UCSD-AML1 (cell line): Measurements from ENCODE around the gene MRI1.
A peak's percentile ranks its signal among the peaks of the same experiment; 100 is the strongest.
"Not testable (repeated sequence)": the region's sequence is repeated elsewhere in the genome, so short reads cannot be mapped to it uniquely, and the experiment has no call there.

Experiments
- DNase-seq: peaks from one replicate; lab custom pipeline; 2025; ENCODE audit not compliant: unreplicated experiment; lab: John Stamatoyannopoulos, UW

Gene MRI1

GRCh38 chr19:13758795-13759194, 5.5 kb upstream of the MRI1 start:
- no peak for DNase-seq

GRCh38 chr19:13761423-13761822, 2.9 kb upstream of the MRI1 start:
- DNase-seq, result no peak

- DNase-seq, result no peak
Measured at GRCh38 chr19:13762635-13763235, 1.6 kb upstream of the MRI1 start.

DNA sequence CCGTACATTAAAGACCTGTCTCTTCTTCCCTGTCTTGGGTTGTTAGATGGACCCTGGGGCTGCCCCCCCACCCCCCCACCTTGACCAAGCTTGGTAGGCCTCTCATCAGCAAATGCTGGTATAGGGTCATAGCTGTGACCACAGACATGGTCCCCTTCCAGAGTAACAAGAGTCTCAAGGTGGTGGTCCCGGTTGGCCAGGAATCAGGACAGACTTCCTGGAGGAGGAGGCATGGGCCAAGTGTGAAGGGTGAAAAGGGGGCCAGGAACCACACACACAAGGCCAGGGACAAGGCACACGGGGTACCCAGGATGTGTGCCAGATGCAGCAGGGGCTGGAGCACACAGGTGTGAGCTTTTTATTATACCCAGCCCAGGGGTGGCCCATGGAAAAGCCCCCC, 1.1 kb upstream of the MRI1 start:
- DNase-seq, result no peak

DNA sequence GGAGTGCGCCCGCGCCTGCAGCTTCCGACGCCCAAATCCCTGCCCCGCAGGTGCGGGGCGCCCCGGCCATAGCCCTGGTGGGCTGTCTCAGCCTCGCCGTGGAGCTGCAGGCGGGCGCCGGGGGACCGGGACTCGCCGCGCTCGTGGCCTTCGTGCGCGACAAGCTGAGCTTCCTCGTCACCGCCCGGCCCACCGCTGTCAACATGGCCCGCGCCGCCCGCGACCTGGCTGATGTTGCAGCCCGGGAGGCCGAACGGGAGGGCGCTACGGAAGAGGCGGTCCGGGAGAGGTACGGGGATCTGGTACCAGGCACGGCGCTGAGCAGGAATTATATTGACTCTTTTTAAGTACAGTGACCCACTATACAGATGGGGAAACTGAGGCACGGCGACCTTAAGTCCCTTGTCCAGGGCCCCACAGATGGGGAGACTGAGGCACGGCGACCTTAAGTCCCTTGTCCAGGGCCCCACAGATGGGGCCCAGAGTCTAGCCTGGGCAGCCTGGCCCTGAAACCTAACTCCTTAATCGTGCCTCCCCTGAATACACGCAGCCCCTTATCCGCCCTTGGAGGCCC, 586 bp downstream of the MRI1 start:
- peak; percentile 26 for DNase-seq

DNA sequence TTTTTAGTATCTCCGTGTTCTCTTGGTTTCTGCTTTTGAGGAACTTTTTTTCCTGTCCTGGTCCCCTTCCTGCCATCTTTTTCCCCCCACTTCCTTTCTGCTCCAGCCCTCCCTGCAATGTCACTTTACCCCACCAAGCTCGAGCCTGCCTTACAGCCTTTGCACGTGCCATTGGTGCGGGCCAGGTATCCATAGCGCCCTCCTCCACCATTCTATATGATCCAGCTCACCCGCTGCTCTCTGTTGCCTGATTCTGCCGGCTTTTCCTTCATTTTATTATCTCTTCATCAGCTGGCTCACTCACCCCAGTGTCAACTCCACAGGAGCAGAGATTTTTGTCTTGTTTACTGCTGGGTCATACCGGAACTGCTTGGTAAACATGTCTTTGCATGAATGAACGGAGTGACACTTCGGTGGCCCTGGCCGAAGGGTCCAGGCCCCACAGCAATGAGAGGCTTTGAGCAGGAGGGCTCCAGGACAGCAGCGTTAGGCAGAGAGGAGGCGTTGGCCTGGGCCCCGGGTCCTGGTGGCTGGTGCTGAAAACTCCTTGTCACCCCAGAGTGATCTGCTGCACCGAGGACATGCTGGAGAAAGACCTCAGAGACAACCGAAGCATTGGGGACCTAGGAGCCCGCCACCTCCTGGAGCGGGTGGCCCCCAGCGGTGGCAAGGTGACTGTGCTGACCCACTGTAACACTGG, 1.2 kb downstream of the MRI1 start:
- DNase-seq, result no peak

DNA sequence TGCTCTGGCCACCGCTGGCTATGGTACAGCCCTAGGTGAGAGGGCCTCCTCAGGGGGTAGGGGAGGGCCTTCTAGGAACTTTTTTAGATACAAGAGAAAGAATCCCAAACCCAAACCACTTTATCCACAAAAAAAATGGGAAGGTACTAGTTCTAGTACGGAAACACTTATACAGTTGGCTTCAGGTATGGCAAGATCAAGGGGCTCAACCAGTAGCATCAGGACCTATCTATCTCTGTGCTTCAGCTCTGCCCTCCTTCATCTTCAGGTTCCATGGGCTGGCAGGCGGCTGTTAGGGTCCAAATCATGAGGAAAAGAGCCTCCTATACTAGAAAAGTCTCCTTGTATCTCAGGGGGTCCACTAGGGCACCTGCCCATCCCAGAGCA, 1.8 kb downstream of the MRI1 start:
- no peak for DNase-seq

DNA sequence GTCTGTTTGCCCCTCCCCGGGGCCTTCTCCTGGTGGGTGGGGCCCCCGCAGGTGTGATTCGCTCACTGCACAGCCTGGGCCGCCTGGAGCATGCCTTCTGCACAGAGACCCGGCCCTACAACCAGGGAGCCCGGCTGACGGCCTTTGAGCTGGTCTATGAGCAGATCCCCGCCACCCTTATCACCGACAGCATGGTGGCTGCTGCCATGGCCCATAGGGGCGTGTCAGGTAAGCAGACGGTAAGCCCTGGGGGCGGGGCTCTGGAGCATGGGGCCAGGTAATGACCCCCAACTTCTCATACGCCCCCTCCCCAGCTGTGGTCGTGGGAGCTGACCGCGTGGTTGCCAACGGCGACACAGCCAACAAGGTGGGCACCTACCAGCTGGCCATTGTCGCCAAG, 4.2 kb downstream of the MRI1 start:
- DNase-seq, result no peak

DNA sequence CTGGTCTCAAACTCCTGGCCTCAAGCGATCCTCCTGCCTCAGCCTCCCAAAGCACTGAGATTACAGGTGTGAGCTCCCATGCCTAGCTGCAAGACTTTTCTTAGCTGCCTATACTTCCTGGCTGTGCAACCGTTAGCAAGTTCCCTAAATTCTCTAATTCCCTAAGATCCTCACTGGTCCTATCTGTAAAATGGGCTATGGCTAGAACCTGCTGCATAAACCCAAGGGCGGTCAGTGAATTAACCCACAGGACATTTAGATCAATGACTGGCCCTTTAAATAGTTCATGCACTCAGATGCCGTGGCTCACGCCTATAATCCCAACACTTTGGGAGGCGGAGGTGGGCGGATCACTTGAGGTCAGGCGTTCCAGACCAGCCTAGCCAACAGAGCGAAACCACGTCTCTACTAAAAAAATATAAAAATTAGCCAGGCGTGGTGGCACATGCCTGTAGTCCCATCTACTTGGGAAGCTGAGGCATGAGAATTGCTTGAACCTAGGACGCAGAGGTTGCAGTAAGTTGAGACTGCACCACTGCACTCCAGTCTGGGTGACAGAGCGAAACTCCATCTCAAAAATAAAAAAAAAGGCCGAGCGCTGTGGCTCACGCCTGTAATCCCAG, 5.8 kb downstream of the MRI1 start:
- no peak for DNase-seq

DNA sequence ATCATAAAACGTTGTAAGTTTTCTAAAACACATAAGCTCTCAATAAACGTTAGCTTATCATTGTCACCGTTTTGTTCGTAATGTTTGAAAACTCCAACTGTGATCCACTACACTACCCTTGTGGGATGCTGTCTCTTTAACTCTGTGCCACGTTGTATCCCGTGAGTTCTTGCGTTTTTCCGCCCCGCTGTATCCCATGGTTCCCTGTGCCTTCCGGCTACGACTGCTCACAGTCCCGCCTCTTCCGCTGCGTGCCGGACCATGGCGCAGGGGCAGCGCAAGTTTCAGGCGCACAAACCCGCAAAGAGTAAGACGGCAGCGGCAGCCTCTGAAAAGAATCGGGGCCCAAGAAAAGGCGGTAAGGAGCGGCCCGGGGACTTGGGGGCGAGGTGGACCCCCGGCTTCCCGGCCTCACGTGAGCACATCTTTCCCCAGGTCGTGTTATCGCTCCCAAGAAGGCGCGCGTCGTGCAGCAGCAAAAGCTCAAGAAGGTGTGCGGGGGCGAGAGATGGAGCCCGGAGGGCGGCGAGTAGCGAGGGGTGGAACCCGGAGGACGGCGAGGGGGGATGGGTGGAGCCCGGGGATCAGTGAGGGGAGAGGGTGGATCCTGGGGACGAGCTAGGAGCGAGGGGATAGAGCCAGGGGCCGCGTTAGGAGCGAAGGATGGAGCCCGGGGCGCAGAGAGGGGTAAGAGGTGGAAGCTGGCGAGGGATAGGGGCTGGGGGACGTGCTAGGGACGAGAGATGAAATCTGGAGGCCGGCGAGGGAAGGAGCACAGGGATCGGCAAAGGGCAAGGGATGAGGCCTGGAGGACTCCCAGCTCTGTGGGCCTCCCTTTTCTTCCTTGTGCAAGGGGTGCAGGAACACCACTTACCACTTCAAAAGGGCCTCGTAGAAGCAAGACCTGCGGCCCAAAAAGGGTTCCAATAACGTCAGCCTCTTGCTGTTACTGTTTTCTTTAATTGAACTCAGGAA, 10.2 kb downstream of the MRI1 start, which contains the start of gene C19orf53:
C19orf53 (plus strand) TSS at position 240 of the 975 bp plus-strand sequence; CDS start at position 262, 22 bp downstream.
- peak; percentile 88 for DNase-seq

DNA sequence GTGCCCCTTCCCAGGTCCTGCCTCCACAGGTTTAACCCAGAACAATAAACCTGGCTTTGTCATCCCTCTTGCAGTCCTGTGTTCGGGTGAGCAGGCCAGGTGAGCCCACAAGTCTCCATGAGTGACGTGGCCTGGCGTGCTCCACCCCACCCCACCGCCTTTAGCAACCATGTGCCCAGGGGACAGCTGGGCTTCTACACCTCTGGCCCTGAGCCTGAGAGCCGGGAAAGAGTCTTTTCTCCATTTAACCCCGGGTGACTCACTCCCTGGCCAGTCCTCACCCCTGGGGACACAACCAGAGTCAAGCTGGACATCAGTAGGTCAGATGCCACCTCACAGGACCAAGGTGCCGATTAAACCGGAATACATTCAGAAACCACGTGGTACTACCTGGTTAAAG, 14.1 kb downstream of the MRI1 start:
- no peak for DNase-seq

GRCh38 chr19:13778847-13779246, 14.5 kb downstream of the MRI1 start:
- no peak for DNase-seq

- DNase-seq, result not testable (repeated sequence)
Measured at GRCh38 chr19:13779794-13780193, 15.5 kb downstream of the MRI1 start.

- peak; percentile 47 for DNase-seq
Measured at GRCh38 chr19:13781547-13781946, 17.2 kb downstream of the MRI1 start.

DNA sequence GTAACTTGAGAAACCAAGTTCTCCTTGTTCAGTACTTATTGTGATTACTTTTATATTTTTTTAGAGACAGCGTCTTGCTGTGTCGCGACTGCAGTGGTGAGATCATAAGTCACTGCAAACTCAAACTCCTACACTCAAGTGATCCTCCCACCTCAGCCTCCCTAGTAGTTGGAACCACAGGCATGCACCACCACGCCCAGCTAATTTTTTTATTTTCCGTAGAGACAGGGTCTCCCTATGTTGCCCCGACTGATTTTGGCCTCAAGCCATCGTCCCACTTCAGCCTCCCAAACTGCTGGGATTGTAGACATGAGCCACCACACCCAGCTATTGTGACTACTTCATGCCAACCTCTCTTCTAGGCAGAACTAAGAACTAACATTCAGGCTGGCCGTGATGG, 18.2 kb downstream of the MRI1 start:
- DNase-seq, result no peak

DNA sequence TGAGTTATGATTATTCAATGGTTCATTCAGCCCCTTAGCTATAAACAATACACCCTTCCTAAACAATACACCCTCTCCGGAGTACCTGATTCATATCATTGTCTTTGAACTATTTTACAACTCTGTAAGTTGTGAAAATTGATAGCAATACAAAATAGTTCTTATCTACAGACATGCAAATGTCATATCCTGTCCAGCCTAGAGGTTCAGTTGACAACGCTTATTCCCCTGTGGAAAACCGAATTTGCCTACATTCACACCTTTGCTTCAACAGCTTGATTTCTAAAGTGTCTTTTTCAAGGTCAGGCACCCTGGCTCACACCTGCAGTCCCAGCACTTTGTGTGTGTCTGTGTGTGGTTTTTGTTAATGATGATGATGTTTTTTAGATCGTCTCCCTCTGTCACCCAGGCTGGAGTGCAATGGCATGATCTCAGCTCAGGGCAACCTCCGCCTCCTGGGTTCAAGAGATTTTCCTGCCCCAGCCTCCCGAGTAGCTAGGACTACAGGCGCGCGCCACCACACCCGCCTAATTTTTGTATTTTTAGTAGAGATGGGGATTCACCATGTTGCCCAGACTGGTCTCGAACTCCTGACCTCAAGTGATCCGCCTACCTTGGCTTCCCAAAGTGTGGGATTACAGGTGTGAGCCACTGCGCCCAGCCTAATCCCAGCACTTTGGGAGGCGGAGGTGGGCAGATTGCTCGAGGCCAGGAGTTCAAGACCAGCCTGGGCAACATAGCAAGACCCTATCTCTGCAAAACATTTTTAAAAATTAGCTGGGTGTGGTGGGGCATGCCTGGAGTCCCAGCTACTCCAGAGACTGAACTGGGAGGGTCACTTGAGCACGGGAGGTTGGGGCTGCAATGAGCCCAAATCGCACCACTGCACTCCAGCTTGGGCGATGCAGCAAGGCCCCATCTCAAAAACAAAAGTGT, 19.5 kb downstream of the MRI1 start:
- DNase-seq, result no peak

- peak; percentile 71 for DNase-seq
Measured at GRCh38 chr19:13784731-13785452, 20.6 kb downstream of the MRI1 start.

- peak; percentile 34 for DNase-seq
Measured at GRCh38 chr19:13788991-13789390, 24.7 kb downstream of the MRI1 start.

GRCh38 chr19:13790354-13790753, 26.0 kb downstream of the MRI1 start:
- DNase-seq, result peak; percentile 79
